ENCODE data around the gene CTXN1.

DNA sequence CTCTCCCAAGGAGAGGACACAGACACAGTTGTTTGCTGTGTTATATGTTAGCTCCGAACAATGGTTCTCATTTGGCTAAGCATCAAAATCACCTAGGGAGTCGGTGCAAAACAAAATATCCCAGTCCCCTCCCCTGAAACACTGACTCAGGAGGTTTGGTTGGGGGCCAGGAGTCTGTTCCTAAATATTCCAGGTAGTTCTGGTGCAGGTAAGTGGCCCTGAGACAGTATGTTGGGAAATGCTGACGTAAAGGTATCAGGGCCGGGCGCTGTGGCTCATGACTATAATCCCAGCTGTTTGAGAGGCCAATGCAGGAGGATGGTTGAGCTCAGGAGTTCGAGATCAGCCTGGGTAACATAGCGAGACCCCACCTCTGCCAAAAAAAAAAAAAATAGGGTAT, 24.6 kb downstream of the CTXN1 start:
- TF ChIP-seq, protein P1, sequence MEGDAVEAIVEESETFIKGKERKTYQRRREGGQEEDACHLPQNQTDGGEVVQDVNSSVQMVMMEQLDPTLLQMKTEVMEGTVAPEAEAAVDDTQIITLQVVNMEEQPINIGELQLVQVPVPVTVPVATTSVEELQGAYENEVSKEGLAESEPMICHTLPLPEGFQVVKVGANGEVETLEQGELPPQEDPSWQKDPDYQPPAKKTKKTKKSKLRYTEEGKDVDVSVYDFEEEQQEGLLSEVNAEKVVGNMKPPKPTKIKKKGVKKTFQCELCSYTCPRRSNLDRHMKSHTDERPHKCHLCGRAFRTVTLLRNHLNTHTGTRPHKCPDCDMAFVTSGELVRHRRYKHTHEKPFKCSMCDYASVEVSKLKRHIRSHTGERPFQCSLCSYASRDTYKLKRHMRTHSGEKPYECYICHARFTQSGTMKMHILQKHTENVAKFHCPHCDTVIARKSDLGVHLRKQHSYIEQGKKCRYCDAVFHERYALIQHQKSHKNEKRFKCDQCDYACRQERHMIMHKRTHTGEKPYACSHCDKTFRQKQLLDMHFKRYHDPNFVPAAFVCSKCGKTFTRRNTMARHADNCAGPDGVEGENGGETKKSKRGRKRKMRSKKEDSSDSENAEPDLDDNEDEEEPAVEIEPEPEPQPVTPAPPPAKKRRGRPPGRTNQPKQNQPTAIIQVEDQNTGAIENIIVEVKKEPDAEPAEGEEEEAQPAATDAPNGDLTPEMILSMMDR (IDR thresholded peaks at IDR 0.05): no peak
- TF ChIP-seq POLR2A (IDR thresholded peaks at IDR 0.05) (no peak), POLR2AphosphoS5 (IDR thresholded peaks at IDR 0.05) (no peak)

All from prostate gland (tissue), 2 donors.